Right lobe of liver (tissue), 4 donors: Measurements from ENCODE around the gene SETX.

Experiments
- CTCF ChIP-seq, 4 donors: fragments of 200-600 bp in 3 of 4; fragments of 450-650 bp in 1 of 4; IDR thresholded peaks; one replicate each; pipeline versions ENCODE4 v1.5.1 to v1.8.0; 2016 to 2022; ENCODE audit warnings: antibody characterized with exemption in 4 of 4, mild to moderate bottlenecking in 2 of 4
- POLR2A ChIP-seq: fragments of 450-650 bp; IDR thresholded peaks from one replicate; pipeline ENCODE4 v1.6.1; 2017; ENCODE audit warnings: antibody characterized with exemption, mild to moderate bottlenecking
- donor health status: DM: no; HTN: no; CAD: no.
- donor health status: DM: no; HTN: no; CAD: no.
- donor health status: DM: no; HTN: yes; CAD: no.

GRCh38 chr9:132211570-132211969 lies 143.2 kb downstream of the SETX start:
- TF ChIP-seq POLR2A: no peak
- TF ChIP-seq CTCF (IDR thresholded peaks at IDR 0.05): no peak
